Measurements from ENCODE around the gene S100A2. TPM values are rescaled to one million over a fixed set of nuclear protein-coding genes. Genes with fewer than 3 reads are reported as not detected.
"Not testable (repeated sequence)": the region's sequence is repeated elsewhere in the genome, so short reads cannot be mapped to it uniquely, and the experiment has no call there.

S100A2 gene
- total RNA-seq, 1 experiment from 2014 or later = 147 TPM

DNA sequence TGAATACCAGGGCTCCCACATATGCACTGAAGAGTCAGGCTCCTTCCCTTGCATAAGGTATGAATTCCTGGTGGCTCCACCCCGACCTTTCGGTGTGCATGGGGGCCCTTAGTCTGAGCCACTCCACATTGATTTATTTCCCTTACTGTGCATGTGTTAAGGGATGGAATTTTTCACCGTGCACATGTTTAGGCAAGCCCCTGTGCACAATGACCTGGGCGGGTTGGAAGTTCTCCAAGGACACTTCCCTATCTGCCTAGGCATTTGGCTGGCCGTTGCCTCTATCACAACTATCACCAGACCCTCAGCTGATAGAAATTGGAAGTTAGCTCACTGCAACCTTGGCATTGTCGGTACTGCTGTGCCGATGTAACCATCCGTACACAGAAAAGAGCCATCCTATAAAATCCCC, 39.5 kb downstream of the S100A2 start:
- peaks cover 27% of the 10 kb centered on the region; the same call in 1 of the 2 replicates for H3F3A ChIP-seq (ENCODE audit: insufficient read depth, low read depth)
- intact Hi-C loops (cut with micrococcal nuclease; ENCODE audit: unreplicated experiment) = no loop called here
- CTCF ChIA-PET = no interaction called here

DNA sequence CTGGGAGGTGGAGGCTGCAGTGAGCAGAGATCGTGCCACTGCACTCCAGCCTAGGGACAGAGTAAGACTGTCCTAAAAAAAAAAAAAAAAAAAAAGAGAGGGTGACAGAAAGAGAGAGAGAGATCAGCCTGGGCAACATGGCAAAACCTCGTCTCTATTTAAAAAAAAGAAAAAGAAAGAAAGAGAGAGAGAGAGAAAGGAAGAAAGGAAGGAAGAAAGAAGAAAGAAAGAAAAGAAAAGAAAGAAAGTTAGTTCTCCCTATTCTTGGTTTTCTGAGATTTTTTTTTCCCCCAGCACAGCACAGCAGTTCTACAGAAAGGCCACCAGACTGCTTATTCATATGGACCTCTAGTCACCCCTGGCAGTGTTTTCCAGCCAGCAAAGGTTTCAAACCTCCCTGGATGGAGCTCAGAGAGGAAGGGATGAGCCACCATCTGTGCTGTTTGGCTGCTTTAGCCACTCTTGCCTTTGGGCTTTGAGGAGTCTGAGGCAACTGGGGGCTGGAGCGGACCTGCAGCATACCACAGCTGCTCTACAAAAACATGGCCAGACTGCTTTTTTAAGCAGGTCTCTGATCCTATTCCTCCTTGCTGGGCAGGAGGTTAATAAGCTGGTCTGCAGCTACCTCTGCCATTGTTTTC, 40.4 kb downstream of the S100A2 start:
- no peaks in the 10 kb centered on the region for H3K9me2 ChIP-seq (ENCODE audit: insufficient read depth)
- peaks cover 30% of the 10 kb centered on the region; the same call in 1 of the 2 replicates for H3F3A ChIP-seq (ENCODE audit: insufficient read depth, low read depth)
- H3K4me1 ChIP-seq (replicated peaks; ENCODE audit: insufficient read depth) = peaks cover 17% of the 10 kb centered on the region
- no peaks in the 10 kb centered on the region for H3K9me3 ChIP-seq (ENCODE audit: insufficient read depth, low read depth)
- POLR2A ChIA-PET (ENCODE audit: unreplicated experiment) = no interaction called here
- TF ChIP-seq, protein P1, sequence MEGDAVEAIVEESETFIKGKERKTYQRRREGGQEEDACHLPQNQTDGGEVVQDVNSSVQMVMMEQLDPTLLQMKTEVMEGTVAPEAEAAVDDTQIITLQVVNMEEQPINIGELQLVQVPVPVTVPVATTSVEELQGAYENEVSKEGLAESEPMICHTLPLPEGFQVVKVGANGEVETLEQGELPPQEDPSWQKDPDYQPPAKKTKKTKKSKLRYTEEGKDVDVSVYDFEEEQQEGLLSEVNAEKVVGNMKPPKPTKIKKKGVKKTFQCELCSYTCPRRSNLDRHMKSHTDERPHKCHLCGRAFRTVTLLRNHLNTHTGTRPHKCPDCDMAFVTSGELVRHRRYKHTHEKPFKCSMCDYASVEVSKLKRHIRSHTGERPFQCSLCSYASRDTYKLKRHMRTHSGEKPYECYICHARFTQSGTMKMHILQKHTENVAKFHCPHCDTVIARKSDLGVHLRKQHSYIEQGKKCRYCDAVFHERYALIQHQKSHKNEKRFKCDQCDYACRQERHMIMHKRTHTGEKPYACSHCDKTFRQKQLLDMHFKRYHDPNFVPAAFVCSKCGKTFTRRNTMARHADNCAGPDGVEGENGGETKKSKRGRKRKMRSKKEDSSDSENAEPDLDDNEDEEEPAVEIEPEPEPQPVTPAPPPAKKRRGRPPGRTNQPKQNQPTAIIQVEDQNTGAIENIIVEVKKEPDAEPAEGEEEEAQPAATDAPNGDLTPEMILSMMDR (conservative IDR thresholded peaks at IDR 0.05) = no peak
- TF ChIP-seq EZH2 (IDR thresholded peaks at IDR 0.05; ENCODE audit: low read depth) = no peak
- no peak overlapping the region for H3K27ac ChIP-seq
- no peak for DNase-seq
- BruUV-seq (replicated peaks) = no TSS peak
- H3K4me2 ChIP-seq = no peak overlapping the region
- H3K36me3 ChIP-seq (ENCODE audit: low read depth) = no peaks in the 10 kb centered on the region
- no peak overlapping the region for H2AFZ ChIP-seq
- no peaks in the 10 kb centered on the region for H3K27me3 ChIP-seq (ENCODE audit: insufficient read depth, low read depth)
- no peaks in the 10 kb centered on the region for H3K79me2 ChIP-seq (ENCODE audit: low read depth)
- no peak overlapping the region for H3K4me3 ChIP-seq
- intact Hi-C loops (cut with micrococcal nuclease; ENCODE audit: unreplicated experiment) = no loop called here
- H4K20me1 ChIP-seq (ENCODE audit: insufficient read depth) = no peaks in the 10 kb centered on the region
- CTCF ChIA-PET = no interaction called here

More for the DNA sequence above, 39.5 kb downstream of the S100A2 start:
- TF ChIP-seq, protein P1 (conservative IDR thresholded peaks at IDR 0.05) = no peak
- no peak for TF ChIP-seq EZH2 (IDR thresholded peaks at IDR 0.05; ENCODE audit: low read depth)
- peaks cover 8% of the 10 kb centered on the region for H3K4me1 ChIP-seq (replicated peaks; ENCODE audit: insufficient read depth)
- H3K9me3 ChIP-seq (ENCODE audit: insufficient read depth, low read depth) = no peaks in the 10 kb centered on the region
- no peak overlapping the region for H3K4me2 ChIP-seq
- no peak overlapping the region for H2AFZ ChIP-seq
- no peaks in the 10 kb centered on the region for H4K20me1 ChIP-seq (ENCODE audit: insufficient read depth)
- no peak for DNase-seq
- H3K4me3 ChIP-seq = no peak overlapping the region
- POLR2A ChIA-PET (ENCODE audit: unreplicated experiment) = interaction anchor here (0.6 kb wide), 1 partner anchor 90 kb away, joined by 3 read pairs; the partner anchor contains the start of gene S100A14
- BruUV-seq (replicated peaks) = no TSS peak
- no peaks in the 10 kb centered on the region for H3K36me3 ChIP-seq (ENCODE audit: low read depth)
- no peak overlapping the region for H3K27ac ChIP-seq
- no peaks in the 10 kb centered on the region for H3K9me2 ChIP-seq (ENCODE audit: insufficient read depth)
- no peaks in the 10 kb centered on the region for H3K79me2 ChIP-seq (ENCODE audit: low read depth)
- H3K27me3 ChIP-seq (ENCODE audit: insufficient read depth, low read depth) = no peaks in the 10 kb centered on the region

DNA sequence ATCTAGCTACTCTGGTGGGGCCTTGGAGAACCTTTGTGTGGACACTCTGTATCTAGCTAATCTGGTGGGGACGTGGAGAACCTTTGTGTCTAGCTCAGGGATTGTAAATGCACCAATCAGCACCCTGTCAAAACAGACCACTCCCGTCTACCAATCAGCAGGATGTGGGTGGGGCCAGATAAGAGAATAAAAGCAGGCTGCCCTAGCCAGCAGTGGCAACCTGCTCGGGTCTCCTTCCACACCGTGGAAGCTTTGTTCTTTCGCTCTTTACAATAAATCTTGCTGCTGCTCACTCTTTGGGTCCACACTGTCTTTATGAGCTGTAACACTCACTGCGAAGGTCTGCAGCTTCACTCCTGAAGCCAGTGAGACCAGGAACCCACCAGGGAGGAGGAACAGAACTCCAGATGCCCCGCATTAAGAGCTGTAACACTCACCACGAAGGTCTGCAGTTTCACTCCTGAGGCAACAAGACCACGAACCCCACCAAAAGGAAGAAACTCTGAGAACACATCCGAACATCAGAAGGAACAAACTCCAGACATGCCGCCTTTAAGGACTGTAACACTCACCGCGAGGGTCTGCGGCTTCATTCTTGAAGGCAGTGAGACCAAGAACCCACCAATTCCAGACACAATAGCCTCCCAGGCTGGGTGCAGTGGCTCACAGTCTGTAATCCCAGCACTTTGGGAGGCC, 43.1 kb downstream of the S100A2 start:
- H3K4me2 ChIP-seq; CTCF ChIA-PET; POLR2A ChIA-PET (ENCODE audit: unreplicated experiment); H4K20me1 ChIP-seq (ENCODE audit: insufficient read depth); H3K36me3 ChIP-seq (ENCODE audit: low read depth); DNase-seq; H2AFZ ChIP-seq; intact Hi-C loops (cut with micrococcal nuclease; ENCODE audit: unreplicated experiment); H3K4me3 ChIP-seq; H3K9me2 ChIP-seq (ENCODE audit: insufficient read depth); H3K27me3 ChIP-seq (ENCODE audit: insufficient read depth, low read depth); H3K27ac ChIP-seq; H3K9me3 ChIP-seq (ENCODE audit: insufficient read depth, low read depth); H3K79me2 ChIP-seq (ENCODE audit: low read depth); BruUV-seq (replicated peaks): not testable (repeated sequence)
- H3K4me1 ChIP-seq (replicated peaks; ENCODE audit: insufficient read depth) = peaks cover 17% of the 10 kb centered on the region
- H3F3A ChIP-seq (ENCODE audit: insufficient read depth, low read depth) = peaks cover 37% of the 10 kb centered on the region

DNA sequence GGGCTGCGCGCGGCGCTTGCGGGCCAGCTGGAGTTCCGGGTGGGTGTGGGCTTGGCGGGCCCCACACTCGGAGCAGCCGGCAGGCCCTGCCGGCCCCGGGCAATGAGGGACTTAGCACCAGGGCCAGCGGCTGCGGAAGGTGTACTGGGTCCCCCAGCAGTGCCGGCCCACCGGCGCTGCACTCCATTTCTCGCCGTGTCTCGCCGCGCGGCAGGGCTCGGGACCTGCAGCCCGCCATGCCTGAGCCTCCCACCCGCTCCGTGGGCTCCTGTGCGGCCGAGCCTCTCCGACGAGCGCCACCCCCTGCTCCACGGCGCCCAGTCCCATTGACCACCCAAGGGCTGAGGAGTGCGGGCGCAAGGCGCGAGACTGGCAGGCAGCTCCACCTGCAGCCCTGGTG, 43.8 kb downstream of the S100A2 start:
- CTCF ChIA-PET = interaction anchor here (0.6 kb wide), 1 partner anchor 12 kb away, joined by 3 read pairs; no protein-coding TSS in a partner anchor
- intact Hi-C loops (cut with micrococcal nuclease; ENCODE audit: unreplicated experiment); H3K79me2 ChIP-seq (ENCODE audit: low read depth): not testable (repeated sequence)

More for the DNA sequence above, 43.8 kb downstream of the S100A2 start:
- H3K9me3 ChIP-seq (ENCODE audit: insufficient read depth, low read depth); DNase-seq; H3K36me3 ChIP-seq (ENCODE audit: low read depth); H3K27ac ChIP-seq; H3K4me2 ChIP-seq; BruUV-seq (replicated peaks); H3K4me3 ChIP-seq; H4K20me1 ChIP-seq (ENCODE audit: insufficient read depth); H2AFZ ChIP-seq; H3K9me2 ChIP-seq (ENCODE audit: insufficient read depth); H3K27me3 ChIP-seq (ENCODE audit: insufficient read depth, low read depth): not testable (repeated sequence)
- Histone ChIP-seq H3F3A (ENCODE audit: insufficient read depth, low read depth) (peaks cover 44% of the 10 kb centered on the region), H3K4me1 (replicated peaks; ENCODE audit: insufficient read depth) (peaks cover 16% of the 10 kb centered on the region)
- POLR2A ChIA-PET (ENCODE audit: unreplicated experiment) = interaction anchor here (0.6 kb wide), 1 partner anchor 10 kb away, joined by 3 read pairs; no protein-coding TSS in a partner anchor

Measured in PC-9 (cell line).